SH-SY5Y (cell line): ENCODE data around the gene DSCAML1.

Experiments used
- GATA2 ChIP-seq: IDR thresholded peaks from 2 replicates; pipeline ENCODE4 v1.6.1; 2011; ENCODE audit warnings: mild to moderate bottlenecking, low read depth, low read length
- GATA3 ChIP-seq: IDR thresholded peaks from 2 replicates; pipeline ENCODE4 v1.6.1; 2011; ENCODE audit warnings: low read depth, mild to moderate bottlenecking, low read length, moderate library complexity

Gene DSCAML1

DNA sequence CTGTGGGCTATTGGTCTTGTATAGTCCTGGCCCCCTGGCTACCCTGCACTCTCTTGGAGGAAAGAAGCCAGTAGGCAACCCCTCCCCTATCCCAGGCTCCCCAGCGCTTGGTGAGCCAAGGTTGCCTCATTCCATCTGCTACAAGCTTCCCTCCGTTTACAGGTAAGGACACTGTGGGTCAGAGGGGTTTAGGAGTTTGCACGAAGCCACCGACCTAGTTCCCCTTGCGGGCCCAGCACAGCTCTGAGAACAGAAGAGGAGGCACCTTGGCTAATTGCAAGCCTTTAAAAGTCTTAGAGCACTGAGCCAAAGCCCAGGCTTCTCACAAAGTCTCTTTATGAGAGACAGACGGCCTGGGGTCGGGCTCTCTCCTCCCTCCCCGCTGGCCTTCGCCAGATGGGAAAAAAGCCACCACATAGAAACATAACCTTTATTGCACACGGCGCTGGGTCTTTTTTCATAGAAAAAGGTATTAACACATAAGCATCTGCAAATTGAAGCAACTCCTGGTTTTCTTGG lies 369.6 kb downstream of the DSCAML1 start:
- no peak for TF ChIP-seq GATA3
- no peak for TF ChIP-seq GATA2

- TF ChIP-seq GATA3 (no peak), GATA2 (no peak)
Observed at GRCh38 chr11:117426941-117427340, 370.1 kb downstream of the DSCAML1 start.

- TF ChIP-seq GATA2 = no peak
- no peak for TF ChIP-seq GATA3
Observed at GRCh38 chr11:117426297-117426685, 370.7 kb downstream of the DSCAML1 start.

DNA sequence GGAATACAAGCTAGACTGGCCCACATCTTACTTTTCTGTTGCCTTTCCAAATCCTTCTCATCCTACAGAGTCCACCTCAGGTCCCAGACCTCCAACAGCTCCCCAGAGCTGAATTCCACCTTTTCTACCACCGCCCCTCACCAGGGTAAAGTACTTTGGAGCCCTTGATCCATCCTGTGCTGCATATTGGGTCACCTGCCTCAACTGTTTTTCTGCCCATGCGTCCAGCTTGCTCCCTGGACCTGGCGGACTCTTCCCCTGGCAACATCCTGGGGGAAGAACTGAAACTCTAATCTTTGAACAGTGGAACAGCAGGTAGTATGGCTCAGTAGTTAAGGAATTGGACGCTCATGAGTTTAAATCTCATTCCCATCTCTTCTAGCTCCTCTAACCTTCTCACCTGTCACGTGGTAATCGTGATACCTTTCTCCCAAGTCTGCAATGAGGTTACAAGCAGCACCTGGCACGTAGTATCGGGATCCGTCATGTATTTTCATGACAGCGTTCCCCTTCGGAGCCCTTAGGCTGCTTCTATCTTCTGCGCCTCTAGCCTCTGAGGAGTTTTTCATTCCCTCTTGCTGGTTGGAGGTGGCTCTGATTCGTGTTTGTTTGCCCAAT lies 371.2 kb downstream of the DSCAML1 start:
- TF ChIP-seq GATA2 = no peak
- TF ChIP-seq GATA3 = no peak

GRCh38 chr11:117424781-117425180 lies 372.2 kb downstream of the DSCAML1 start:
- no peak for TF ChIP-seq GATA2
- TF ChIP-seq GATA3 = no peak

DNA sequence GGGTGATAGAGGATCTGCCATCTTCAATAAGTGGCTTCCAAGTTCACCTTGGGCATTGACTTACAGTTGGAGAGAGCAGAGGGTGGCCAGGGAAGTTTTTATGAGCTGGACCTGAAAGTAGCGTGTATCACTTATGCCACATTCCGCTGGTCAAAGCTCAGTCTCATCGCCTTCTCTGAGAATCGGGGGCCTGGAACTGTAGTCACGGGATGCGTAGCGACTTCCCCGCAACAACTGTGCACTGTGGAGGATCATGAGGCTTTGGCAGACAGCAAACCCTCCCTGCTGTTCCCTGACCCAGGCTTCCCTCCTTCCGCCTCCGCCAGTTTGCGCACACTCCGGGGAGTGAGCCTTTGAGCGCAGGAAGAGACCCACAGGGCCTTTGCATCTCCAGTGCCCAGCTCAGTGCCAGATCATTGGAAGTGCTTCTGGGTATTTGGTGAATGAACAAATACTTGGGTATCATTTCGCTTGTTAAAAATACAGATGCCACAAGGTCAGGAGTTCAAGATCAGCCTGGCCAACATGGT lies 373.9 kb downstream of the DSCAML1 start:
- no peak for TF ChIP-seq GATA2
- TF ChIP-seq GATA3 = no peak

DNA sequence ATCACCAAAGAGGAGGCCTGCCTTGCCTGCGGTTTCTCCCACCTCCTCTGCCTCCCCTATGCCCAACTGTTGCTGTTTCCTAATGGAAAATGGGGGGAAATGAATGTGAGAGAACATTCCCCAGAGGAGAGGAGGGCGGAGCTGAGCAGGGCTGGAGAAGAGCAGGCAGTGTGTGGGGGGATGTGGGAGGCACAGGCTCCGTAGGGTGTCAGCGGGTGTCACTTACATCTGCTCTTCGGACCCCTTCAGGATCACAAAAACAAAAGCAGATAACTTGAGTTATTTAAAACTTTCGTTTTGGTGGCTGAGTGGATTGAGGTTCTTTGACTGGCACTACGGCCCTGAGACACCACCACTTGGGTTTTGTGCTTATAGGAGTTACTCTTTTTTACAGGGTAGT lies 375.5 kb downstream of the DSCAML1 start:
- TF ChIP-seq GATA3 (no peak), GATA2 (no peak)

- TF ChIP-seq GATA2 (no peak), GATA3 (no peak)
Observed at GRCh38 chr11:117421041-117421440, 376.0 kb downstream of the DSCAML1 start.

- TF ChIP-seq GATA2 (no peak), GATA3 (no peak)
Observed at GRCh38 chr11:117420598-117420997, 376.4 kb downstream of the DSCAML1 start.

DNA sequence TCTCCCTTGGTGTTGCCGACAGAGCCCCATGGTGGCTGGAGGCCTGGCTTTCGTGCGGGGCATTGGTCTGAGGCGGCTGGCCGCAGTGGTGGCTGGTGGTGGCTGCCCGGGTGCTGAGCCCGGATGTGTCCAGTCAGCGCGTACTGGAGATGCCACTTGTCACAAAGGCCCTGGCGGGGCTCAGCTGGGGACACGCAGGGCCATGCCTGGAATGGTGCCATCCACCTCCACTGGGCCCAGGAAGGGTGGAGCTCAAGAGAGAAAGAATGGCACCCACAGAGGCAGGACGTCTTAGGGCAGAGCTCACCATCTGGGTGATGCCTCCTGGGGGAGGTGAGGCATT lies 376.9 kb downstream of the DSCAML1 start:
- TF ChIP-seq GATA2 (no peak), GATA3 (no peak)

DNA sequence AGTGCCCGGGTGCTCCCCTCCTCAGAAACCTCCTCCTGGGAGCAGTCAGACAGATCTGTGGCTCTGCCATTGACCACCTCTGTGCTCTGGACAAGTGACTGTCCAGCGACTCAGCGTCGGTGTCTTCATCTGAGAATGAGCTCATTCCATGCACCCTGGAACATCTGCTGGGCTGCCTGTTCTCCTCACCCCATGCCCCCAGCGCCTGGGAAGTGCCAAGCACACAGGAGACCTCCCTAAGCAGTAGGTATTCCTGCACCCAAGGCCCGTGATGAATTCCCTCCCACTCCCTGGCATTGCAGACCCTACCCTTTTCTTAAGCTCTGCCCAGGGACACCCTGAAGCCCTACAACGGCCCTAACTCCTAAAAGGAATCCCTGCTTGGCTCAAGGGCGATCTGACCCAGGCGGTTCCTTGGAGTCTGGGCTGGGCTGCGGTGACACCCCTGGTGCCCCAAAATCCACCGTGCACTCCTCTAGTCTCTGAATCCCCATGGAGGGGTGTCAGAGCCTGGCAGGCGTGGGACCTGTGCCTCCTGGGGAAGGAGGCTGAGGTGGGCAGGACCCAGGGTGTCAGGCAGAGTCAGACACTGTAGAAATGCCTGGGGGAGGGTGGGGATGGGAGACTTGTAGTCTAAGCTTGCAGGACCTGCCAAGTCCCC lies 377.4 kb downstream of the DSCAML1 start:
- TF ChIP-seq GATA3 (no peak), GATA2 (no peak)

DNA sequence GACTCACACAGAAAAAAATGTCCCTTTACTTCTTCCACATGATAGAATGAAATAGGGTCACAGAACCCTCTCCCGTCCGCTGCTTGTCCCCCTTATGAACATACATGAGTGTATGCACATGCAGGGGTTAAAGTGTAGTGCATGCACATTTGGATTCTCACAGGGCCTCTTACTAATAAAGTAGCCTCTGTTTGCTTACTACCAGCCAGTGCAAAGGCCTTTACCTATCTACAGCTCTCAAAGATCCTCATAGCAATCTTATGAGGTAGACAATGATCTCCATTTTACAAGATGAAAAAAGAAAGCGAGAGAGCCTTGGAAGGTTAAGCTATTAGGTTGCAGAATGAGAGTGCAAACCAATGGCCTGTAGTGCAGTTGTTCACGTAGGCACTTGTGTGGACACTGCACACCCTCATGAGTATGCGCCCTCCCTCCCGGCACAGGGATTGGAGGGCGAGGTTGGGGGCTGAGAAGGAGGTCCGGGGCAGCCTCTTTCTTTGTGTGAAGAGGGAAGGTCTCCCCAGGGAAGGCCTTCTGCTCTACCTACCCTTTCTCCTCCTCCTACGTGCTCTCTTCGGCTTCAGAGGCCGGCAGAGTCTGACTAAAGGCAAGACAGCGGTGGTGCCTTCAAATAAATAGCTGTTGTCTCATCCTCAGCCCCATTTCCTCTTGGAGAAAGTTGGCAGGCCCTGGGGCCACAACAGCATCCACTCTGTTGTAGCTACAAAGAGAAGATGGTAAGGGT lies 378.1 kb downstream of the DSCAML1 start:
- TF ChIP-seq GATA3 = no peak

- TF ChIP-seq GATA2 (no peak), GATA3 (no peak)
Observed at GRCh38 chr11:117417856-117418255, 379.2 kb downstream of the DSCAML1 start.

DNA sequence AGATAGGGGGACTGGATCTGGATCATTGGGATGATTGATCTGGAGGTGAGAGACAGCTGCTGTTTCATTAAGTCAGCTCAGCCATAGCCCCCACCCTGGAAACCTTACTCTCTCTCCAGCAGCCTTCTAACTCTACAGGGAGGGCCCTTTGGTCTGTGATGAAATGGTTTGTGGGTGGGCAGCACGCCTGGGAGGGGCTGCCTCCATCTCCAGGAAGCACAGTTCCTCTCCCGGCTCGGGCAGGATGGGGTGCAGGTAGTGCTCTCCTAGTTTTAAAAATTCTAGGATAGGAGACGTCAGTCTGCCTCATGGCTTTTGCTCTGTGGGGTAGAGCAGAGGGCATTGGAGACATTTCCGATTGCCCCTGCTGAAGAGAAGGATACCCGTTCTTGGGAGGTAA lies 379.7 kb downstream of the DSCAML1 start:
- TF ChIP-seq GATA3 (no peak), GATA2 (no peak)

GRCh38 chr11:117415358-117415896 lies 381.6 kb downstream of the DSCAML1 start:
- TF ChIP-seq GATA2 = no peak
- no peak for TF ChIP-seq GATA3
